NCI-H1930 (cell line): ENCODE measurements around the gene MAL.
"Not testable (repeated sequence)": the region's sequence is repeated elsewhere in the genome, so short reads cannot be mapped to it uniquely, and the experiment has no call there.

Experiments
- DNase-seq, 2 experiments: peaks; one replicate each; lab custom pipeline; 2025; lab: John Stamatoyannopoulos, UW

The MAL gene

GRCh38 chr2:95098273-95098672 is 72.8 kb downstream of the MAL start:
- DNase-seq: not testable (repeated sequence)

DNA sequence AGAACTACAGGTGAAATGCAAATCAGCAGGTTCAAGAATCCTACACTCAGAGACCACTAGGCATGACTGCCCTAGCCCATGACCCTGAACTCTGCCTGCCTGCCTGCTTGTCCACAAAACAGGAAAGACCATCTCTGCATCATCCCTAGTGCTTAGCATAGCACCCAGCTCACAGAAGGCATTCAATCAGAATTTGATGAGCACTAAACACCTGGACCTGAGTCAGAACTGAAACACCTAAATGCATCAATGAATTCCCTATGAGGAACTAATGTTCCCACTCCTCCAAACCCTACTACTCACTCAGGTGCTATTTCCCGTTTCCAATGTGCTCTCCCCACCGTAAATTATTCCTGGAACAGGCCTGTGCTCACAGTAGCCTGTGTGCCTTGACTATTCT is 74.4 kb downstream of the MAL start:
- no peak for DNase-seq
